CD14-positive monocyte (primary cell): ENCODE results near the gene EDA. TPM values are rescaled to one million over a fixed set of nuclear protein-coding genes. Genes with fewer than 3 reads are reported as not detected.

Experiments
- DNase-seq, 3 donors: peaks; one replicate each; pipeline ENCODE4 v3.0.0-alpha.2; 2011 to 2022
- H2AFZ ChIP-seq: 2 replicates; pipeline ENCODE4 v1.6.0; 2012; ENCODE audit warnings: mild to moderate bottlenecking, low read depth, low read length, inconsistent platforms; ENCODE audit not compliant: insufficient read depth, poor library complexity, severe bottlenecking
- H3K27ac ChIP-seq, 2 donors: 1 replicate in 1 of 2; 2 replicates in 1 of 2; pipeline ENCODE4 v1.5.1; 2012 to 2013; ENCODE audit warnings: low read length in 2 of 2, control low read depth in 1 of 2, inconsistent platforms in 1 of 2, low read depth in 1 of 2, mild to moderate bottlenecking in 1 of 2
- H3K27me3 ChIP-seq, 2 donors: one replicate each; pipeline versions ENCODE4 v1.6.0 to v1.6.1; 2011 to 2013; ENCODE audit warnings: low read length in 2 of 2; ENCODE audit not compliant: control insufficient read depth in 2 of 2, insufficient read depth in 2 of 2
- H3K36me3 ChIP-seq, 2 donors: replicated peaks in 1 of 2; 1 replicate in 1 of 2; 2 replicates in 1 of 2; pipeline versions ENCODE4 v1.5.1 to v1.6.1; 2012 to 2013; ENCODE audit warnings: low read length in 2 of 2, control low read depth in 1 of 2, inconsistent platforms in 1 of 2, mild to moderate bottlenecking in 1 of 2; ENCODE audit not compliant: insufficient read depth in 2 of 2, control insufficient read depth in 1 of 2
- H3K4me1 ChIP-seq, 2 donors: 1 replicate in 1 of 2; 2 replicates in 1 of 2; pipeline versions ENCODE4 v1.5.1 to v1.6.1; 2012 to 2013; ENCODE audit warnings: low read length in 2 of 2, control low read depth in 1 of 2, inconsistent platforms in 1 of 2, mild to moderate bottlenecking in 1 of 2, moderate library complexity in 1 of 2; ENCODE audit not compliant: insufficient read depth in 2 of 2, control insufficient read depth in 1 of 2
- H3K4me2 ChIP-seq: replicated peaks from 2 replicates; pipeline ENCODE3; 2012; ENCODE audit warnings: low read length, moderate library complexity, mild to moderate bottlenecking; ENCODE audit not compliant: poor library complexity, severe bottlenecking; ENCODE audit errors: extremely low read depth
- H3K4me3 ChIP-seq, 3 experiments: fragments of 200-600 bp in 1 of 3; sonication (generic) in 1 of 3; replicated peaks in 1 of 3; 1 replicate in 2 of 3; 2 replicates in 1 of 3; pipeline ENCODE4 v1.5.1; 2011 to 2013; ENCODE audit warnings: low read length in 3 of 3, mild to moderate bottlenecking in 3 of 3, control low read depth in 2 of 3, low read depth in 2 of 3, inconsistent platforms in 1 of 3, moderate library complexity in 1 of 3
- H3K79me2 ChIP-seq: 2 replicates; pipeline ENCODE4 v1.6.0; 2012; ENCODE audit warnings: mild to moderate bottlenecking, control low read depth, inconsistent platforms, low read length, moderate library complexity; ENCODE audit not compliant: insufficient read depth
- H3K9ac ChIP-seq: 2 replicates; pipeline ENCODE4 v1.6.0; 2017; ENCODE audit warnings: low read length, mild to moderate bottlenecking; ENCODE audit not compliant: insufficient read depth, poor library complexity, severe bottlenecking
- H3K9me3 ChIP-seq, 2 donors: replicated peaks in 1 of 2; 1 replicate in 1 of 2; 2 replicates in 1 of 2; pipeline versions ENCODE4 v1.5.1 to v1.6.1; 2012 to 2013; ENCODE audit warnings: low read length in 2 of 2, control low read depth in 1 of 2; ENCODE audit not compliant: control insufficient read depth in 1 of 2, insufficient read depth in 1 of 2
- H4K20me1 ChIP-seq: 2 replicates; pipeline ENCODE4 v1.6.0; 2012; ENCODE audit warnings: mild to moderate bottlenecking, low read length, control low read depth, moderate library complexity; ENCODE audit not compliant: insufficient read depth
- H3K27ac Mint-ChIP-seq, 7 donors: one replicate each; pipeline ENCODE4 v1.8.0; 2020; ENCODE audit warnings: mild to moderate bottlenecking in 7 of 7, mixed read lengths in 7 of 7, moderate library complexity in 6 of 7, inconsistent platforms in 2 of 7
- H3K27me3 Mint-ChIP-seq, 3 donors: one replicate each; pipeline ENCODE4 v1.8.0; 2021 to 2022; ENCODE audit warnings: low read depth in 3 of 3, mild to moderate bottlenecking in 3 of 3, mixed read lengths in 3 of 3, moderate library complexity in 3 of 3, inconsistent platforms in 1 of 3
- H3K36me3 Mint-ChIP-seq, 2 donors: one replicate each; pipeline ENCODE4 v1.8.0; 2020; ENCODE audit warnings: mixed read lengths in 2 of 2, inconsistent platforms in 1 of 2, mild to moderate bottlenecking in 1 of 2
- H3K4me1 Mint-ChIP-seq: one replicate; pipeline ENCODE4 v1.8.0; 2020; ENCODE audit warnings: mild to moderate bottlenecking, mixed read lengths
- H3K4me3 Mint-ChIP-seq, 2 donors: one replicate each; pipeline ENCODE4 v1.8.0; 2020; ENCODE audit warnings: mild to moderate bottlenecking in 2 of 2, mixed read lengths in 2 of 2, moderate library complexity in 1 of 2
- H3K9me3 Mint-ChIP-seq, 7 donors: one replicate each; pipeline ENCODE4 v1.8.0; 2020 to 2022; ENCODE audit warnings: mixed read lengths in 7 of 7, mild to moderate bottlenecking in 6 of 7, moderate library complexity in 6 of 7, inconsistent platforms in 2 of 7
- CTCF ChIP-seq: fragments of 200-600 bp; IDR thresholded peaks from one replicate; pipeline ENCODE4 v1.8.0; 2022; ENCODE audit warnings: antibody characterized with exemption, mild to moderate bottlenecking
- WGBS: methylation state at CpG from one replicate; pipeline ENCODE4 v1.1.5; 2013; ENCODE audit warnings: missing lambda C conversion rate; ENCODE audit not compliant: insufficient coverage; 5-methylcytosine and 5-hydroxymethylcytosine counted together
- intact Hi-C, 2 donors: fragments of 100-400 bp; cut with micrococcal nuclease; formaldehyde crosslinking; loops; one replicate each; pipeline versions ENCODE4 v1.15.0 to v1.15.1; 2023
- polyA plus RNA-seq, 3 donors: library from polyadenylated mRNA; depleted of rRNA in 1 of 3; unstranded in 2 of 3; stranded (reverse) in 1 of 3; fragments of 300-500 nt in 2 of 3; fragments of >200 nt in 1 of 3; fragmentation: Illumina TruSeq in 2 of 3; gene quantifications; 1 replicate in 2 of 3; 2 replicates in 1 of 3; pipeline ENCODE4 v1.2.3, GENCODE V29; 2012 to 2021

EDA gene
- polyA plus RNA-seq, 3 donors = 0.11 to 0.31 TPM; not detected in 1

- peaks cover 0 to 5% (median 0%) of the 10 kb centered on the region in 7 donors for H3K9me3 Mint-ChIP-seq
- Histone ChIP-seq H3K4me3 (no peak overlapping the region), H3K4me1 (no peaks in the 10 kb centered on the region), H3K27ac (no peak overlapping the region), H3K79me2 (no peaks in the 10 kb centered on the region), H3K9me3 (no peaks in the 10 kb centered on the region), H3K27me3 (no peaks in the 10 kb centered on the region), H4K20me1 (no peaks in the 10 kb centered on the region), H3K4me2 (no peak overlapping the region), H3K36me3 (no peaks in the 10 kb centered on the region), H2AFZ (no peak overlapping the region), H3K9ac (no peak overlapping the region)
- no peak overlapping the region for H3K4me3 Mint-ChIP-seq
- no peaks in the 10 kb centered on the region for H3K36me3 Mint-ChIP-seq
- H3K4me1 Mint-ChIP-seq = no peaks in the 10 kb centered on the region
- H3K27me3 Mint-ChIP-seq = peaks cover 3 to 6% (median 3%) of the 10 kb centered on the region in 3 donors
- intact Hi-C loops = no loop called here
- no peak for TF ChIP-seq CTCF
- H3K27ac Mint-ChIP-seq = no peak overlapping the region
- no peak for DNase-seq
These were observed 8.3 kb upstream of the EDA start for GRCh38 chrX:69607616-69608015.

GRCh38 chrX:69613946-69614345 is 2.0 kb upstream of the EDA start:
- Mint-ChIP-seq H3K36me3 (no peaks in the 10 kb centered on the region), H3K9me3 (peaks cover 0 to 10% (median 0%) of the 10 kb centered on the region in 7 donors), H3K27ac (no peak overlapping the region), H3K27me3 (peaks cover 25 to 35% (median 30%) of the 10 kb centered on the region in 3 donors), H3K4me3 (no peak overlapping the region), H3K4me1 (peaks cover 9% of the 10 kb centered on the region)
- peaks cover 11 to 34% of the 10 kb centered on the region in 2 donors for H3K27me3 ChIP-seq
- H3K9ac ChIP-seq = no peak overlapping the region
- H3K27ac ChIP-seq = no peak overlapping the region
- no peak overlapping the region for H3K4me2 ChIP-seq
- intact Hi-C loops = no loop called here
- no peaks in the 10 kb centered on the region for H3K36me3 ChIP-seq
- peaks cover 3 to 9% of the 10 kb centered on the region in 2 donors for H3K4me1 ChIP-seq
- H4K20me1 ChIP-seq = no peaks in the 10 kb centered on the region
- no peak for TF ChIP-seq CTCF
- H3K4me3 ChIP-seq = no peak overlapping the region
- DNase-seq = no peak
- no peaks in the 10 kb centered on the region for H3K9me3 ChIP-seq
- WGBS = no CpG with 5 or more reads among the region's 1 CpG
- H2AFZ ChIP-seq = no peak overlapping the region
- H3K79me2 ChIP-seq = no peaks in the 10 kb centered on the region
